Endothelial cell (in vitro differentiated cells): Measurements from ENCODE around the gene FHOD3. TPM values are rescaled to one million over a fixed set of nuclear protein-coding genes. Genes with fewer than 3 reads are reported as not detected.

Experiments used
- DNase-seq: peaks from one replicate; pipeline ENCODE4 v3.0.0; 2021; ENCODE audit warnings: low spot score
- H3K27ac Mint-ChIP-seq: one replicate; pipeline ENCODE4 v1.8.0; 2021; ENCODE audit warnings: mixed read lengths, inconsistent platforms; ENCODE audit not compliant: unreplicated experiment
- H3K27me3 Mint-ChIP-seq: one replicate; pipeline ENCODE4 v1.8.0; 2021; ENCODE audit warnings: mild to moderate bottlenecking, moderate library complexity, mixed read lengths, inconsistent platforms; ENCODE audit not compliant: unreplicated experiment
- H3K36me3 Mint-ChIP-seq: one replicate; pipeline ENCODE4 v1.8.0; 2021; ENCODE audit warnings: mild to moderate bottlenecking, low read depth, mixed read lengths, inconsistent platforms; ENCODE audit not compliant: unreplicated experiment
- H3K4me1 Mint-ChIP-seq: one replicate; pipeline ENCODE4 v1.8.0; 2021; ENCODE audit warnings: mild to moderate bottlenecking, mixed read lengths, inconsistent platforms; ENCODE audit not compliant: unreplicated experiment
- H3K4me3 Mint-ChIP-seq: one replicate; pipeline ENCODE4 v1.8.0; 2021; ENCODE audit warnings: mild to moderate bottlenecking, mixed read lengths, inconsistent platforms; ENCODE audit not compliant: unreplicated experiment
- H3K9me3 Mint-ChIP-seq: one replicate; pipeline ENCODE4 v1.8.0; 2021; ENCODE audit warnings: mixed read lengths, inconsistent platforms; ENCODE audit not compliant: unreplicated experiment
- total RNA-seq: library from RNA; stranded (reverse); fragmentation: NEBNext Ultra II Directional; extraction: Animal tissue kit (Norgen Biotek cat#: 25700); gene quantifications from one replicate; pipeline ENCODE4 v1.2.1, GENCODE V29; 2021; ENCODE audit not compliant: unreplicated experiment
- TF ChIP-seq, protein P1 (sequence below): fragments of 200-600 bp; sonication (generic); IDR thresholded peaks from one replicate; pipeline ENCODE4 v1.5.0; 2021; ENCODE audit warnings: antibody characterized with exemption; ENCODE audit not compliant: unreplicated experiment

The FHOD3 gene
- total RNA-seq, 1 donor from 2014 or later = 0.67 TPM

DNA sequence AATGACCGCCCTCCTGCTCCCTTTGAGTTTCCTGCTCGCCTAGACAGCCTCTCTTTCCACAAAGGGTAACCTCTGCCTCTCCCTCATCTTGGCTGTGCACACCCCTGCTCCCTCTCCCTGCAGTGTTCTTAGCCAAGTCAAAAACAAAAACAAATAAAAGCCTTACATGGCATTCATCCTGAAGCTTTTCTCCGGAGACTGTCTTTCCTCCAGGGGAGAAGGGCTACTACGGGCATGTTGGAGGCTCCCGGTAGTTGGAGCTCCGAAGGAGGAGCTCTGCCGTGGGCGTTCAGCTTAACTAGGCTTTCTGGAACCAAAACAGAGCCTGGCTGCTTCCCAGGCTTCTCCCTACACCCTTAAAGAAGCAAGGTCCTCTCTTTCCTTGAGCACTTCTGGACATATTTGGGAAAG, 427.1 kb downstream of the FHOD3 start:
- Mint-ChIP-seq H3K27me3 (peaks cover 7% of the 10 kb centered on the region), H3K4me1 (peaks cover 10% of the 10 kb centered on the region), H3K9me3 (no peaks in the 10 kb centered on the region), H3K4me3 (no peak overlapping the region), H3K27ac (no peak overlapping the region), H3K36me3 (peaks cover 4% of the 10 kb centered on the region)
- TF ChIP-seq, protein P1, sequence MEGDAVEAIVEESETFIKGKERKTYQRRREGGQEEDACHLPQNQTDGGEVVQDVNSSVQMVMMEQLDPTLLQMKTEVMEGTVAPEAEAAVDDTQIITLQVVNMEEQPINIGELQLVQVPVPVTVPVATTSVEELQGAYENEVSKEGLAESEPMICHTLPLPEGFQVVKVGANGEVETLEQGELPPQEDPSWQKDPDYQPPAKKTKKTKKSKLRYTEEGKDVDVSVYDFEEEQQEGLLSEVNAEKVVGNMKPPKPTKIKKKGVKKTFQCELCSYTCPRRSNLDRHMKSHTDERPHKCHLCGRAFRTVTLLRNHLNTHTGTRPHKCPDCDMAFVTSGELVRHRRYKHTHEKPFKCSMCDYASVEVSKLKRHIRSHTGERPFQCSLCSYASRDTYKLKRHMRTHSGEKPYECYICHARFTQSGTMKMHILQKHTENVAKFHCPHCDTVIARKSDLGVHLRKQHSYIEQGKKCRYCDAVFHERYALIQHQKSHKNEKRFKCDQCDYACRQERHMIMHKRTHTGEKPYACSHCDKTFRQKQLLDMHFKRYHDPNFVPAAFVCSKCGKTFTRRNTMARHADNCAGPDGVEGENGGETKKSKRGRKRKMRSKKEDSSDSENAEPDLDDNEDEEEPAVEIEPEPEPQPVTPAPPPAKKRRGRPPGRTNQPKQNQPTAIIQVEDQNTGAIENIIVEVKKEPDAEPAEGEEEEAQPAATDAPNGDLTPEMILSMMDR = no peak
- no peak for DNase-seq

DNA sequence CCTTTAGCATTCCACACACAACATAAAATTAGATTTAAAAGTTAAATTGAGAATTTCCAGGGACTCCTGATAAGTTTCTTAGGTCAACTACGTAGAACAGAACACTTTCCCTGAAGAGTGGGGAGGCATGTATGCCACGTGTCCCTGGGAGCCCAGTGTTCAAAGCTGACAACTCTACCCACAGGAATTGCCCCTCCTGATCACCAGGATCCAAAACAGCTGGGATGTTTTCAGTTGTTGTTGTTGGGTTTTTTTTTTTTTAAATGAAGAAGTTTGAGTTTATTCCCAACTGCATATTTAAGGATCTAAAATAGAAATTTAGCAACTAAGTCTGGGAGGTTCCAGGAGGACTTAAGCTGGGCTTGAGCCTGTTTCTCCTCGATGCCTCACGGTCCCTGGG, 430.8 kb downstream of the FHOD3 start:
- TF ChIP-seq, protein P1 = no peak
- H3K27me3 Mint-ChIP-seq = peaks cover 5% of the 10 kb centered on the region

DNA sequence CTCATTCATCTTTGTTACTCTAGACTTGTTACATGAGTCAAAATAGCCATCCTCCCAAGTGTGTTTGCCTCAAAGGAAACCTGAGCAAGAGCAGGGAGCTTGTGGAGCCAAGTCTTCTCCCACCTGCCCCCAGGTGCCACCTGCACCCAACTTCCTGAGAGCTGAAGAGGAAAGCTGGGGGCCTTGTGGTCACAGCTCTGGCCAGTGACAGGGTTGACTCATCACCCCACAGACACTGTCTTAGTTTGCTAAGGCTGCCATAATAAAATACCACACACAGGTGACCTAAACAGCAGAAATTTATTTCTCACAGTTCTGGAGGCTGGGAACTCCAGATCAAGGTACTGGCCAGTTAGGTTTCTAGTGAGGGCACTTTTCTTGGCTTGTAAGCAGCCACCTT, 431.7 kb downstream of the FHOD3 start:
- Mint-ChIP-seq H3K4me3 (no peak overlapping the region), H3K27ac (no peak overlapping the region), H3K36me3 (peaks cover 4% of the 10 kb centered on the region), H3K4me1 (peaks cover 10% of the 10 kb centered on the region), H3K27me3 (peaks cover 5% of the 10 kb centered on the region), H3K9me3 (peaks cover 3% of the 10 kb centered on the region)
- no peak for DNase-seq
- TF ChIP-seq, protein P1 = no peak

More for the DNA sequence above, 430.8 kb downstream of the FHOD3 start:
- H3K27ac Mint-ChIP-seq = no peak overlapping the region
- DNase-seq = no peak
- peaks cover 4% of the 10 kb centered on the region for H3K36me3 Mint-ChIP-seq
- peaks cover 3% of the 10 kb centered on the region for H3K9me3 Mint-ChIP-seq
- H3K4me3 Mint-ChIP-seq = no peak overlapping the region
- H3K4me1 Mint-ChIP-seq = peaks cover 10% of the 10 kb centered on the region

DNA sequence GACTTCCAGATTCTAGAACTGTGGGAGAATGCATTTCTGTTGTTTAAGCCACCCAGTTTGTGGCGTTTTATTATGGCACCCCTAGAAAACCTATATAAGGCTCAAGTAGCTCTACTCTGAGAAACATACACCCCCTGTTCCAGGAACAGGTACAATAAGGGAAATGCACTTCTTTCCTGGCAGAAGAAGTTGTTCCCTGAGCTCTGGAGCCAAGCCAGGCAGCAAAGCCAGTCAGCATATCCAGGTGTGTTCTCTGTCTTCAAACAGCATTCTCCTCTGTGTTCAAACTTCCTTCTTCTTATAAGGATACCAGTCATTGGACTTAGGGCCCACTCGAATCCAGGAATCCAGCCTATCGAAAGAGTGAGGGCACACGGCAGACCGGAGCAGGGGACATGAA, 434.8 kb downstream of the FHOD3 start:
- Mint-ChIP-seq H3K27me3 (peaks cover 5% of the 10 kb centered on the region), H3K4me3 (no peak overlapping the region), H3K27ac (no peak overlapping the region), H3K4me1 (no peaks in the 10 kb centered on the region), H3K9me3 (peaks cover 3% of the 10 kb centered on the region), H3K36me3 (peaks cover 4% of the 10 kb centered on the region)
- no peak for DNase-seq
- TF ChIP-seq, protein P1 = no peak

DNA sequence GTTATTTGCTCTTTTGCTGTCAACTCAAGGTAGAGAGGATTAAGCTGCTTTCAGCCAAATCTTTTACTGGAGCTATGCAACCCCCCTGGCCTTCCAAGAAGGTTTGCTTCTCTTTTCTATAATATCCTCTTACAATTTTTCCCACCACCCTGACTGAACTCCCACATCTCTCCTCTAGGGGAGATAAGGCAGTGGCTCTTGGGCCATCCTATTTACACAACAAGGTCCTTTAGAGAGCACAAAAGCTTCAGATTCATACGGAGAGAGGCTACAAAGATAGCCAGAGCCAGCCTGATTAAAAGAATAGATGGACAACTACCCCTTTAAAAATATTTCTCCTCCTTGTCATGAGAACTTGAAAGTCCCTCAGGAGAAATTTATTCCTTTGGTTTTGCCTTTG, 435.6 kb downstream of the FHOD3 start:
- DNase-seq = no peak
- TF ChIP-seq, protein P1 = no peak
- Mint-ChIP-seq H3K27me3 (peaks cover 1% of the 10 kb centered on the region), H3K36me3 (peaks cover 4% of the 10 kb centered on the region), H3K4me1 (no peaks in the 10 kb centered on the region), H3K9me3 (peaks cover 3% of the 10 kb centered on the region), H3K4me3 (no peak overlapping the region), H3K27ac (no peak overlapping the region)
